ENCODE results near the gene SHANK1. TPM values are rescaled to one million over a fixed set of nuclear protein-coding genes. Genes with fewer than 3 reads are reported as not detected.

The SHANK1 gene
- total and polyA plus RNA-seq, 2 of the 13 experiments (the other 11 are each of a cell fraction or from before 2014, with no cell fraction given) = not detected

DNA sequence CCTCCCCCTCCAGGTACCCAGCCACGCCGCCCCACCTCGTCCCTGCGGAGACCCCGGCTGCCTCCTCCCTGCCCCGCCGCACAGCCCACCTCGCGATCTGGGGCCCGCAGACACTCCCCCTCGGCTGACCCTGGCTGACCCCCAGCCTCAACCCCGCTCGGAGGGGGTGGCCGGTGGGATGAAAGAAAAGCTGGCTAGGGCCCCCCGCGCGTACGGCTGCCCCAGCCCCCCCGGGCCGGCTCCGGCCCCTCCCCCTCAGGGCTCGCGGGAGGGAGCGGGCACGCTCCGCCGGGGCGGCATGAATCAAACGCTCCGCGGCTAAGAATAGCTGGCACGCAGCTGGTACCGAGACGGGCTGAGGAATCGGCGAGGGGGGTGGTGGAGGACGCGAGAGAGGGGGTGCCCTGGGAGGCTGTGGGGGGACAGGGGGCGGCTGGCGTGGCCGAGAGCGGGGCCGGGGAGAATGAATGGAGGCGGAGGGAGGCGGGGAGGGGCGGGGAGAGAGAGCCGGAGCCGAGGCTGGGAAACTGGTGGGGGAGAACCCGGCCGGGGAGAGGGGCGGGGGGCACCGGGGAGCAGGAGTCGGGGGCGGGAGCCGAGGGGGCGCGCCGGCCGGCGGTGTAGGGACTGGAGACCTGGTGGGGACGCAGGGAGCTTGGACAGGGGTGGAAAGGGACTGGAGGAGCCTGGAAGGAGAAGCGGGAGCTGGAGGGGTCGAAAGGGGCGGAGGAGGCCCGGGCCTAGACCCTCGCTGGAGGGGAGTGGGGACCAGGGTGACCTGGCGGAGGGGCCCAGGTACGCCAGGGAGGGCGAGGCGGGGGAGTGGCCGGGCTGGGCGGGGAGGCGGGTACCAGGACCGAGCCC is 1.1 kb downstream of the SHANK1 start (continued):
- TF ChIP-seq PLSCR1 (CRISPR knock-in tag; IDR thresholded peaks at IDR 0.05; ENCODE audit: borderline replicate concordance) (no peak), ZNF317 (CRISPR knock-in tag; IDR thresholded peaks at IDR 0.05) (no peak), EHMT2 (IDR thresholded peaks at IDR 0.05; ENCODE audit: borderline replicate concordance, low read depth, low read length) (no peak), GATA4 (IDR thresholded peaks at IDR 0.05; ENCODE audit: borderline replicate concordance, low read depth) (no peak)

GRCh38 chr19:50717891-50718254 is 1.7 kb downstream of the SHANK1 start:
- Histone ChIP-seq H3K9me3 (ENCODE audit: low read length) (no peaks in the 10 kb centered on the region), H3K27me3 (ENCODE audit: control insufficient read depth in 1 of 2, insufficient read depth in 2 of 2, low read length in 2 of 2) (peaks cover 9 to 58% of the 10 kb centered on the region in 2 experiments; a peak in 4 of 5 replicates), H3K4me2 (ENCODE audit: low read depth, low read length) (no peak overlapping the region), H3K4me3 (replicated peaks in 1 of 3; ENCODE audit: insufficient read depth in 1 of 3, low read depth in 2 of 3, low read length in 3 of 3) (no peak overlapping the region), H3K4me1 (ENCODE audit: insufficient read depth, low read length) (no peaks in the 10 kb centered on the region), H3K9ac (ENCODE audit: insufficient read depth, low read depth, low read length) (no peak overlapping the region), H3K27ac (ENCODE audit: extremely low read length, insufficient read depth, low read length) (no peak overlapping the region), H3K79me2 (ENCODE audit: insufficient read depth, low read length) (no peaks in the 10 kb centered on the region), H4K20me1 (ENCODE audit: insufficient read depth, low read length) (no peaks in the 10 kb centered on the region), H3K36me3 (replicated peaks in 1 of 2; ENCODE audit: control insufficient read depth in 1 of 2, insufficient read depth in 2 of 2, low read length in 2 of 2) (no peaks in the 10 kb centered on the region), H2AFZ (ENCODE audit: low read length) (no peak overlapping the region)
- ChIA-PET POLR2A (interaction anchor here (0.6 kb wide), 1 partner anchor 37 kb away, joined by 3 read pairs; no protein-coding TSS in a partner anchor), CTCF (ENCODE audit: low intra/inter-chr PET ratio, low total read pairs) (no interaction called here)
- WGBS (ENCODE audit: low lambda C conversion rate) = 10% methylated on average over 8 of the region's 13 CpGs
- ATAC-seq (no peak), FAIRE-seq (no peak), DNase-seq (ENCODE audit: low spot score) (no peak)
- intact Hi-C loops (cut with micrococcal nuclease; ENCODE audit: unreplicated experiment) = no loop called here
- no TSS peak for BruUV-seq (replicated peaks)
- in situ Hi-C loops (cut with HindIII; ENCODE audit: extremely low pct_ligation_motif_present, low pct_unique_long_range_greater_than_20kb) = no loop called here
- no peak for TF ChIP-seq BRF2 (CRISPR knock-in tag; IDR thresholded peaks at IDR 0.05)
- no peak for TF ChIP-seq ZNF550 (CRISPR knock-in tag; IDR thresholded peaks at IDR 0.05; ENCODE audit: borderline replicate concordance)
- TF ChIP-seq MEIS1 (CRISPR knock-in tag; IDR thresholded peaks at IDR 0.05; ENCODE audit: borderline replicate concordance) = no peak
- no peak for TF ChIP-seq AGO1 (IDR thresholded peaks at IDR 0.05; ENCODE audit: low read depth, low read length, poor library complexity, severe bottlenecking)
- TF ChIP-seq YEATS2 (CRISPR knock-in tag; IDR thresholded peaks at IDR 0.05; ENCODE audit: borderline replicate concordance) = no peak
- TF ChIP-seq ZNF770 (CRISPR knock-in tag; IDR thresholded peaks at IDR 0.05) = no peak
- TF ChIP-seq, protein P1, sequence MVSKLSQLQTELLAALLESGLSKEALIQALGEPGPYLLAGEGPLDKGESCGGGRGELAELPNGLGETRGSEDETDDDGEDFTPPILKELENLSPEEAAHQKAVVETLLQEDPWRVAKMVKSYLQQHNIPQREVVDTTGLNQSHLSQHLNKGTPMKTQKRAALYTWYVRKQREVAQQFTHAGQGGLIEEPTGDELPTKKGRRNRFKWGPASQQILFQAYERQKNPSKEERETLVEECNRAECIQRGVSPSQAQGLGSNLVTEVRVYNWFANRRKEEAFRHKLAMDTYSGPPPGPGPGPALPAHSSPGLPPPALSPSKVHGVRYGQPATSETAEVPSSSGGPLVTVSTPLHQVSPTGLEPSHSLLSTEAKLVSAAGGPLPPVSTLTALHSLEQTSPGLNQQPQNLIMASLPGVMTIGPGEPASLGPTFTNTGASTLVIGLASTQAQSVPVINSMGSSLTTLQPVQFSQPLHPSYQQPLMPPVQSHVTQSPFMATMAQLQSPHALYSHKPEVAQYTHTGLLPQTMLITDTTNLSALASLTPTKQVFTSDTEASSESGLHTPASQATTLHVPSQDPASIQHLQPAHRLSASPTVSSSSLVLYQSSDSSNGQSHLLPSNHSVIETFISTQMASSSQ (IDR thresholded peaks at IDR 0.05; ENCODE audit: low read depth) = no peak
- TF ChIP-seq, protein P1 (CRISPR knock-in tag; IDR thresholded peaks at IDR 0.05; ENCODE audit: borderline replicate concordance) = no peak
- no peak for TF ChIP-seq NFYB (CRISPR knock-in tag; IDR thresholded peaks at IDR 0.05)

Data from HepG2 (cell line).